Fibroblast of lung (primary cell): Measurements from ENCODE around the gene PARP6. TPM values are rescaled to one million over a fixed set of nuclear protein-coding genes. Genes with fewer than 3 reads are reported as not detected.

Experiments used
- DNase-seq, 2 donors: peaks; one replicate each; pipeline versions ENCODE4 v3.0.0 to v3.0.0-alpha.2; 2010; ENCODE audit warnings: low read depth in 2 of 2
- H2AFZ ChIP-seq: 2 replicates; pipeline ENCODE4 v1.5.1; 2012; ENCODE audit warnings: low read length, control low read depth, inconsistent platforms
- H3K27ac ChIP-seq: 2 replicates; pipeline ENCODE4 v1.5.1; 2011; ENCODE audit warnings: low read length, control low read depth; ENCODE audit not compliant: insufficient read depth
- H3K27me3 ChIP-seq: 2 replicates; pipeline ENCODE4 v1.5.1; 2011; ENCODE audit warnings: mild to moderate bottlenecking, low read length; ENCODE audit not compliant: control insufficient read depth, insufficient read depth
- H3K36me3 ChIP-seq: 2 replicates; pipeline ENCODE4 v1.5.1; 2011; ENCODE audit warnings: low read length; ENCODE audit not compliant: control insufficient read depth, insufficient read depth
- H3K4me1 ChIP-seq: 2 replicates; pipeline ENCODE4 v1.5.1; 2011; ENCODE audit warnings: low read length; ENCODE audit not compliant: control insufficient read depth, insufficient read depth; ENCODE audit errors: extremely low read depth
- H3K4me2 ChIP-seq: 2 replicates; pipeline ENCODE4 v1.5.1; 2011; ENCODE audit warnings: low read length, control low read depth; ENCODE audit not compliant: insufficient read depth; ENCODE audit errors: extremely low read depth
- H3K4me3 ChIP-seq, 4 experiments: fragments of 200-600 bp in 1 of 4; sonication (generic) in 1 of 4; replicated peaks in 1 of 4; 2 replicates each; pipeline ENCODE4 v1.5.1; 2011 to 2016; ENCODE audit warnings: low read length in 4 of 4, low read depth in 3 of 4, mild to moderate bottlenecking in 3 of 4, control low read depth in 2 of 4, inconsistent platforms in 1 of 4, mixed read lengths in 1 of 4; ENCODE audit not compliant: insufficient read depth in 1 of 4; ENCODE audit errors: control extremely low read depth in 1 of 4
- H3K79me2 ChIP-seq: 2 replicates; pipeline ENCODE4 v1.5.1; 2012; ENCODE audit warnings: mild to moderate bottlenecking, low read length, inconsistent platforms; ENCODE audit not compliant: control insufficient read depth, insufficient read depth
- H3K9ac ChIP-seq: 2 replicates; pipeline ENCODE4 v1.5.1; 2011; ENCODE audit warnings: mild to moderate bottlenecking, low read length, control low read depth; ENCODE audit not compliant: insufficient read depth
- H3K9me3 ChIP-seq: 2 replicates; pipeline ENCODE4 v1.5.1; 2012; ENCODE audit warnings: low read depth, low read length; ENCODE audit not compliant: control insufficient read depth, insufficient read depth
- H4K20me1 ChIP-seq: 2 replicates; pipeline ENCODE4 v1.5.1; 2011; ENCODE audit warnings: low read length; ENCODE audit not compliant: control insufficient read depth, insufficient read depth; ENCODE audit errors: extremely low read depth
- CTCF ChIP-seq, 2 donors: IDR thresholded peaks in 1 of 2; conservative IDR thresholded peaks in 1 of 2; 1 replicate in 1 of 2; 2 replicates in 1 of 2; pipeline ENCODE4 v1.5.1; 2011 to 2012; ENCODE audit warnings: low read length in 2 of 2, control low read depth in 1 of 2, inconsistent platforms in 1 of 2, low read depth in 1 of 2, mild to moderate bottlenecking in 1 of 2
- EZH2 ChIP-seq: IDR thresholded peaks from 2 replicates; pipeline ENCODE4 v1.5.1; 2012; ENCODE audit warnings: low read length, control low read depth, mild to moderate bottlenecking; ENCODE audit errors: missing control alignments
- polyA plus RNA-seq, 2 donors: library from polyadenylated mRNA; depleted of rRNA in 1 of 2; stranded (reverse) in 1 of 2; unstranded in 1 of 2; fragments of >200 nt; gene quantifications; 2 replicates each; pipeline ENCODE4 v1.2.1, GENCODE V29; 2011 to 2012; ENCODE audit warnings: missing spikeins in 1 of 2
- total RNA-seq: library from RNA; depleted of rRNA; stranded (reverse); fragments of >200 nt; gene quantifications from 2 replicates; pipeline ENCODE4 v1.2.1, GENCODE V29; 2014

Gene PARP6
- total and polyA plus RNA-seq, 2 donors (not counting 1 experiment from before 2014, with no cell fraction given): 27.4 to 37.7 TPM

GRCh38 chr15:72200395-72201237 is 71.7 kb downstream of the PARP6 start:
- TF ChIP-seq CTCF (conservative IDR thresholded peaks at IDR 0.05 in 1 of 2, IDR thresholded peaks at IDR 0.05 in 1 of 2; ENCODE audit: low read depth in 1 of 2, low read length in 2 of 2) (no peak), EZH2 (no peak)

GRCh38 chr15:72199721-72200212 is 72.6 kb downstream of the PARP6 start:
- Histone ChIP-seq H3K4me3 (no peak overlapping the region), H3K36me3 (peaks cover 45% of the 10 kb centered on the region), H3K9ac (no peak overlapping the region), H3K79me2 (peaks cover 2% of the 10 kb centered on the region), H3K27me3 (no peaks in the 10 kb centered on the region), H4K20me1 (no peaks in the 10 kb centered on the region), H3K9me3 (no peaks in the 10 kb centered on the region), H2AFZ (no peak overlapping the region), H3K27ac (no peak overlapping the region), H3K4me2 (no peak overlapping the region), H3K4me1 (peaks cover 8% of the 10 kb centered on the region)
- peak; percentile 54 to 78 for DNase-seq
- TF ChIP-seq CTCF (conservative IDR thresholded peaks at IDR 0.05 in 1 of 2, IDR thresholded peaks at IDR 0.05 in 1 of 2; ENCODE audit: low read depth in 1 of 2, low read length in 2 of 2) (peak; percentile 86 to 95), EZH2 (no peak)

More at GRCh38 chr15:72200395-72201237, 71.7 kb downstream of the PARP6 start:
- Histone ChIP-seq H3K36me3 (peaks cover 48% of the 10 kb centered on the region), H2AFZ (no peak overlapping the region), H3K4me1 (peaks cover 8% of the 10 kb centered on the region), H3K4me2 (no peak overlapping the region), H3K9me3 (no peaks in the 10 kb centered on the region), H3K27ac (no peak overlapping the region), H4K20me1 (no peaks in the 10 kb centered on the region), H3K4me3 (no peak overlapping the region), H3K27me3 (no peaks in the 10 kb centered on the region), H3K79me2 (peaks cover 2% of the 10 kb centered on the region), H3K9ac (no peak overlapping the region)
- no peak for DNase-seq

GRCh38 chr15:72199205-72199515 is 73.2 kb downstream of the PARP6 start:
- Histone ChIP-seq H3K4me3 (no peak overlapping the region), H4K20me1 (no peaks in the 10 kb centered on the region), H3K4me2 (no peak overlapping the region), H2AFZ (no peak overlapping the region), H3K36me3 (peaks cover 43% of the 10 kb centered on the region), H3K9ac (no peak overlapping the region), H3K79me2 (peaks cover 2% of the 10 kb centered on the region), H3K27ac (no peak overlapping the region), H3K9me3 (no peaks in the 10 kb centered on the region), H3K27me3 (no peaks in the 10 kb centered on the region), H3K4me1 (peaks cover 8% of the 10 kb centered on the region)
- no peak for TF ChIP-seq CTCF (conservative IDR thresholded peaks at IDR 0.05 in 1 of 2, IDR thresholded peaks at IDR 0.05 in 1 of 2; ENCODE audit: low read depth in 1 of 2, low read length in 2 of 2)
- TF ChIP-seq EZH2: no peak
- DNase-seq: no peak
